PFSK-1 (cell line): ENCODE results near the gene ZGRF1.

Experiments
- FOXP2 ChIP-seq: optimal IDR thresholded peaks from 2 replicates; pipeline ENCODE3; 2011; ENCODE audit warnings: borderline replicate concordance, control low read depth, inconsistent platforms; ENCODE audit not compliant: insufficient read depth; ENCODE audit errors: extremely low read length, extremely low read depth
- POLR2AphosphoS5 ChIP-seq: IDR thresholded peaks from 2 replicates; pipeline ENCODE4 v1.6.1; 2012; ENCODE audit warnings: low read depth, mild to moderate bottlenecking, control low read depth, low read length, moderate library complexity
- REST ChIP-seq, 2 experiments: IDR thresholded peaks; 2 replicates each; pipeline versions ENCODE4 v1.6.1 to v1.8.0; 2011 to 2012; ENCODE audit warnings: low read depth in 2 of 2, low read length in 2 of 2, control low read depth in 1 of 2, inconsistent platforms in 1 of 2, mild to moderate bottlenecking in 1 of 2, moderate library complexity in 1 of 2; ENCODE audit not compliant: insufficient read depth in 1 of 2
- TAF1 ChIP-seq: IDR thresholded peaks from 2 replicates; pipeline ENCODE4 v1.6.1; 2012; ENCODE audit warnings: low read length, control low read depth, borderline replicate concordance; ENCODE audit not compliant: insufficient read depth

DNA sequence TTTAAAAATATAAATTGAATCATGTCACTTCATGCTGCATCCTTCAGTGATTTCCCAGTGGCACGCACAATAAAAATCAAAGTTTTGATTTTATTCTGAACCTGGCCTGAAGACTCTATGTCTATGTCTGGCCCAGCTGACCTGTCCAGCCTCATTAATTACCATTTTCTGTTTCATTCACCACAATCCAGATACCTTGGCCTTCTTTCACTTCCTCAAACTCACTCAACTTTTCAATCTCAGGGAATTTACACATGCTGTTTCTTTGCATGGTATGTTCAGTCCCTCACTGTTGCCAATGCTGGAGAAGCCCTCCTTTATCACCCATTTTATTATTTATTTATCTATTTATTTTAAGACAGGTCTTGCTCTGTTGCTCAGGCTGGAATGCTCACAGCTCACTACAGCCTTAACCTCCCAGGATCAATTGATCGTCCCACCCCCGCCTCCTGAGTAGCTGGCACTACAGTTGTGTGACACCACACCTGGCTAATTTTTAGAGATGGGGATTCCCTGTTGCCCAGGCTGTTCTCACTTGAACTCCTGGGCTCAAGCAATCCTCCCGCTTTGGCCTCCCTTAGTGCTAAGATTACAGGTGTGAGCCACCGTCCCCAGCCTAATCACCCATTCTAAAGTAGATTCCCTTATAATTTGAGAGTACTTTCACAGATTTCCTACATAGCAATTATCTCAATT lies 43.1 kb downstream of the ZGRF1 start:
- TF ChIP-seq REST (IDR thresholded peaks at IDR 0.05; ENCODE audit: insufficient read depth in 1 of 2, low read depth in 2 of 2, low read length in 2 of 2) (no peak), POLR2AphosphoS5 (no peak), TAF1 (no peak), FOXP2 (no peak)
